NCI-H82 (cell line): ENCODE data around the gene RPS15A.
"Not testable (repeated sequence)": the region's sequence is repeated elsewhere in the genome, so short reads cannot be mapped to it uniquely, and the experiment has no call there.

Experiments used
- DNase-seq: peaks from one replicate; lab custom pipeline; 2025; lab: John Stamatoyannopoulos, UW

RPS15A gene

DNA sequence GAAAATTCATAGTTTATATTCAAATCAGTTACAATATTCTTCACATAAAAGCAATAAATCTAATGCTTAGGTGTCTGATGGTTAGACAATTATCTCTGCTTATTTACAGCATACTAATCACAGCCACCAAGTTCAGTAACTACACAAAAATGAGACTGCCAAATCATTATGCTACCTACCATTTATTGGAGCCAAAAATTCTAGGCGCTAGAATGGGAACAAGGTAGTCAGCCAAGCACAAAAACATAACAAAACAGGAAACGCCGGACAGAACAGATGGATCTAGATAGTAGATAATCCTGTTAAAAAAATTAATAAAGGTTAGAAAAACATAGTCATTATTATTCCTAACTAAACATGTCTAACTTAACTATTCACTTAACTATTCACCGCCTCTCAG is 7.6 kb upstream of the RPS15A start:
- DNase-seq, result no peak

DNA sequence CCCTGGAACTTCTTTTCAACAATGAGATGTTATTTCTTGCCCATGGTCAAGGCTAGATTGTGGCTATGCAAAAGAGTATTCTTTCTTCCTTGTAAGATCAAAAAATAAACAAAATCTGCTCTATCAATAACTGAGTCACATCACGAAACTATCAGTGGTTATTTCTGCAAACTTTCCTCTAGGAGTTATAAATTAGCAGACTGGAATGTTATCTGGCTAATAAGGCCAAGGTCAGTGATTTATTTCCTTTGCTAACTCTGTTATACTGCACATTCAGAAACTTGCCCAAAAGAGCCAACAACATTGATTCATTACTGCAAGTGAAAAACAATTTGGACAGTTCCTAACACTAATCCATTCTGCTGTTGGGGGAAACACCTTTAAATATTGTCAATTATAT is 6.2 kb upstream of the RPS15A start:
- no peak for DNase-seq

GRCh38 chr16:18792836-18793433 is 2.8 kb upstream of the RPS15A start:
- no peak for DNase-seq

- DNase-seq, result no peak
Measured at GRCh38 chr16:18789515-18789849, 652 bp downstream of the RPS15A start.

GRCh38 chr16:18788828-18789514 is 1.2 kb downstream of the RPS15A start:
- no peak for DNase-seq

GRCh38 chr16:18784917-18785623 is 5.1 kb downstream of the RPS15A start:
- DNase-seq, result no peak

- no peak for DNase-seq
Measured at GRCh38 chr16:18783430-18784341, 6.4 kb downstream of the RPS15A start.

DNA sequence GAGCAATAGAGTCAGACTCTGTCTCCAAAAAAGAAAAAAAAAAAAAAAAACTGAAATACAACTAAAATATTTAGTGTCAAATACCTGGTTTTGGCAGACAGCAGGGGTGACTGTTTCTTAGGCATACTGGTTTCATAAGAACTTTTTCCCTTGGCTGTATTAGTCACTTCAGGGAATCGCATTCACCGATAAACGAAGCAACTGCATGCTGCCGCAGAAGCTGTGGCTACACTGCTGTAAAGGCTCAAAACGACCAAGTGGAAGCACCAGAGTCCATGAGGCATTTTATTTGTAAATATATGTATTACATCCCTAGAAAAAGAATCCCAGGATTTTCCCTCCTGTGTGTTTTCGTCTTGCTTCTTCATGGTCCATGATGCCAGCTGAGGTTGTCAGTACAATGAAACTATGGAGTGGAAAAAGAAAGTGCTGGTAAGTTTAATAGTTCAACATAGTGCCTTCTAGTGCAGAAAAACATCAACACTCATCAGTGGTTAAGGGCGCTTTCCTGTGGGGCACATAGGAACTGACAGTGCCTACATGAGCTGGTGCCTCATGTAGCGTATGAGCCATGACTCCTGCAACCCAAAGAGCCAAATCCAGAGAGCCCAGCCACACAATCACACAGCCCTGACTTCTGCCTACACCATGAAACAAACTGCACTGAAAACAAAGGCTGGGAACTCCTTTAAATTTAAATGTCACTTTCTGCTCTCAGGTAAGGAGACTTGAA is 7.3 kb downstream of the RPS15A start:
- DNase-seq, result no peak

DNA sequence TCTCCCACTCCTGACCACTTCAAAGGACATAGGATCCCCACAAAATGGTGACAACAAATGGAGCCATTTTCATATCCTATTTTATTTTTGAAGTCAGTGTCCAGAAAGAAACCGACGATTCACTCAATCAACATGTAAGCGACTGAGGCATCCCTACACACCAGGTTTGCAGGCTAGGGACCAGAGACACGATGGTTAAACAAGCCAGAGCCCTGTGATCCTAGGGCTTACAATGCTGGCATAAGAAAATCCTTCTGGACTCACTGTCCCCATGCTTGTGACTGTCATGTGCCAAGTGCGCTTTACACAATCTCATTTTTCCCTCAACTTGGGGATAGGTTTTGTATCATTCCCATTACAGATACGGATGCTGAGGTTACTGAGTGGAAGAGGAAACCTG is 8.9 kb downstream of the RPS15A start:
- DNase-seq, result not testable (repeated sequence)

DNA sequence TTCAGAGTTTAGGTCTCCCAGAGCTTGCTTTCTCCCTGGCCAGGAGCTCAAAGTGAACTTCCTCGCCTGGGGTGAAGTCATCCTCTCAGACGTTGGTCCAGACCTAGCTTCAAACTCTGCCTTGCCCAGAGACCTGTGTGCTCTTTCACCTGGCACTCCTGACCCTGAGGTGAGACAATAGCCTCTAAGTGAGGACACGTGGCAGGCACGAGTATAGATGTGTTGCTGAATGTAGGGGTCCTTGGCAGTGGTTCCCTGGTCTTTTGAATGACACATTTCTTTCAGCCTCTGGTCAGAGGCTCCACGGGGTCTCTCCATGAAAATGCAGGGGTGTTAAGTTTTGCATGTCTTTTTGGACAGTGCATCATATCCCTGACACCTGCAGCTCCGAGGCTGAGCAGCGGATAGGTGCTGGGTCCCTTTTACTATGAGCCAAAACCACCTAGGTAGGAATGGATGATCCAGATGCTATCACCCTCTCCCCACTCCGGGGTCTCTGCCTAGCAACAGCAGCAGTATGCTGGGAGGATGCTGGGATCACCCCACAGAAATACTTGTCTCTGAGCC is 9.6 kb downstream of the RPS15A start:
- DNase-seq, result not testable (repeated sequence)

DNA sequence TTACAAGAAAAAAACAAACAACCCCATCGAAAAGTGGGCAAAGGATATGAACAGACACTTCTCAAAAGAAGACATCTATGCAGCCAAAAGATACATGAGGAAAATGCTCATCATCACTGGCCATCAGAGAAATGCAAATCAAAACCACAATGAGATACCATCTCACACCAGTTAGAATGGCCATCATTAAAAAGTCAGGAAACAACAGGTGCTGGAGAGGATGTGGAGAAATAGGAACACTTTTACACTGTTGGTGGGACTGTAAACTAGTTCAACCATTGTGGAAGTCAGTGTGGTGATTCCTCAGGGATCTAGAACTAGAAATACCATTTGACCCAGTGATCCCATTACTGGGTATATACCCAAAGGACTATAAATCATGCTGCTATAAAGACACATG is 12.5 kb downstream of the RPS15A start:
- not testable (repeated sequence) for DNase-seq

DNA sequence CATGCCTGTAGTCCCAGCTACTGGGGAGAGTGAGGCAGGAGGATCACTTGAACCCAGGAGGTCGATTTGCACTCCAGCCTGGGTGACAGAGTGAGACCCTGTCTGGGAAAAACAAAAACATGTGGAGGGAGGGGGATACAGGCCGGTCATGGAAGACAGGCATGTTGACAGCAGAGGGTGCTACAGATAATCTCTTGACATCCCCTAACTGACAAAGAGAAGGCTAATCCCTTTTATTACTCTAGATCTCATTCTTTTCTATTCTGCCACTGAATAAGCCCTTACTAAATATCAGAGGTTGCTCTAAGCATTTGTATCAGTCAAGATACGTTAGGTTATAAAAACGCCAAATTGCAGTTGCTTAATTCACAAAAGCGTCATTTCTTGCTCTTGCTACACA is 13.8 kb downstream of the RPS15A start:
- DNase-seq, result peak; percentile 79

GRCh38 chr16:18774651-18775050 is 15.5 kb downstream of the RPS15A start:
- not testable (repeated sequence) for DNase-seq

GRCh38 chr16:18772171-18772570 is 18.0 kb downstream of the RPS15A start:
- not testable (repeated sequence) for DNase-seq

GRCh38 chr16:18770336-18770962 is 19.7 kb downstream of the RPS15A start:
- not testable (repeated sequence) for DNase-seq

DNA sequence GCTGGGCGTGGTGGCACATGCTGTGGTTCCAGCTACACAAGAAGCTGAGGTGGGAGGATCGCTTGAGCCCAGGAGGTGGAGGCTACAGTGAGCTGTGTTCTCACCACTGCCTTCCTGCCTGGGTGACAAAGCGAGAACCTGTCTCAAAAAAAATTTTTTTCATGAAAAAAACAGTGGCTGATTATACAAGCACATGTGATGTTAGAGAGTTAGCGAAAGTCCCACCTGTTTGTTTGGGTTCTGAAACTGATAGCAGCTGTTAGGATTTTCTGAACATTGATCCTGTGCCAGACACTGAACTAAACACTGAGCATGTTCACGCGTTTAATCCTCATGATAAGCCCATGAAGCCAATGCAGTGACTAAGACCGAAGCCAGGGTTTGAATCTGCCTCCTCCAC is 22.9 kb downstream of the RPS15A start:
- DNase-seq, result peak; percentile 59

- DNase-seq, result not testable (repeated sequence)
Measured at GRCh38 chr16:18762713-18763112, 27.4 kb downstream of the RPS15A start.

GRCh38 chr16:18759598-18760520 is 30.3 kb downstream of the RPS15A start:
- DNase-seq, result peak; percentile 64

GRCh38 chr16:18757960-18758660 is 32.0 kb downstream of the RPS15A start:
- DNase-seq, result not testable (repeated sequence)
